Stimulated activated CD8-positive, alpha-beta memory T cell treated with anti-CD3 and anti-CD28 coated beads, Interleukin-7, amount 100 ng/mL, for 48 hours (primary cell): Measurements from ENCODE around the gene BID.

Experiments used
- DNase-seq, 2 donors: peaks; one replicate each; pipeline ENCODE4 v3.0.0-alpha.2; 2020; ENCODE audit warnings: low read depth in 1 of 2; ENCODE audit errors: extremely low read depth in 1 of 2

The BID gene

DNA sequence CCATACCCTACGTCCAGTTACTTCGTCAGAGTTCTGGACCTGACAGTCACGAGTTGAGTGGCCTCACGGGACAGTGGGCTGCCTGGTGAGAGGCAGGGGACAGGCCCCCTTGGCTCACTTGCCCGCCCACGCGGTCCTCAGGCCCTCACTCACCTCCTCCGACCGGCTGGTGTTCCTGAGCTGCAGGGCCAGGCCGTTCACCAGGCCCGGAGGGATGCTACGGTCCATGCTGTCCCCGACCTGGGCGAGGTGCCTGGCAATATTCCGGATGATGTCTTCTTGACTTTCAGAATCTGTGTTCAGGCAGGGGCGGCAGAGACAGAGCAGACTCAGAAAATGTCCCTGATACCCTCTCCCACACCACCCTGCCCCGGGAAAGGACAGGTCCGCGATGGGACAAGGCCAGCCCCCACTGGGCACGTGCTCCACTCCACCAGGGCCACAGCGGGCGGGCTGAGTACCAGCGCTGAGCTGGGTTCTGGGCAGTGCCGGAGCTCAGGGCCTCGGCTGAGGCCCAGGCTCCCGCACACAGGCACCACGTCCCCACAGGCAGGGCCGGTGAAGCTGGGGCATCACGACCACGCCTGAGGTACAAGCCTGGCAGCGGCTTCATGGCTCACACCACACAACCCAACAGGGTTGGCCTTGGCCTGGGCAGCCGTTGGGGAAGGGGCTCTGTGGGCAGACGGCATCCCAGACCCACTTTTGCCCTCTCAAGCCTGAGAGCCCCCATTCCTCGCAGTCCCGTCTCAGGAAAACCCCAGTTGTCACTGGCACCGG is 34.9 kb downstream of the BID start:
- DNase-seq = no peak

DNA sequence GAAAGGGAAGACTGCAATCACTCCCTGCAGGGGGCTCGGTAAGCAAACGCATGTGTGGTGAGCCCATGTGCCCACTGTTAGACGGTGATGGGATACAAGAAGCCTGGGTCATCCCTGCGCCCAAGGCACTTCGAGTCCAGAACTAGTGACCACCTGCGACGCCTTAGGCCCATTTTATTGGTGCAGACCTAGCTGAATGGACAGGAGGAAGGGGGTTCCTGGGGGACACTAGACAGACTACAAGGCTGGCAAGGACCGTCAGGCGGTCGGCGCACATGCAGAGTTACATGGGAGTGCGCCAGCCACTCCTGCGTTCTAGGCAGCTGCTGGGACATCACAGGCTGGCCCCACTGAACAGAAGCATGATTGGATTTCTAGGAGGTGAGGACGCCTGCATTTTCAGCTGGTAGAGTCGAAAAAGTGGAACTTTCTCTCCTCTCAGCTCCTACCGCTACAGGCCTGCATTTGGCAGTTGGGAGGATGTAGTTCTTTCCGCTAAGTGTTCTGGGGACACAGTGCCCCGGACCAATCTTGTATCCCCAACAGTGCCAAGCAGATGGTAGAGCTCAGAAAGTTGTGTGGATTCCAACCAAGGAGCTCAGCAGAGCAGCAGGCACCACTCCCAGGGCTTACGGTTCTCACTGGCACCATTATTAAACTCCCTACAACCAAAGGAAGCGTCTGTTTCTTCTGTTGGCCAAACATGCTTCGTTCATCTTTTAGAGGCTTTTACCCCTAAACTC is 35.7 kb downstream of the BID start:
- DNase-seq = no peak

DNA sequence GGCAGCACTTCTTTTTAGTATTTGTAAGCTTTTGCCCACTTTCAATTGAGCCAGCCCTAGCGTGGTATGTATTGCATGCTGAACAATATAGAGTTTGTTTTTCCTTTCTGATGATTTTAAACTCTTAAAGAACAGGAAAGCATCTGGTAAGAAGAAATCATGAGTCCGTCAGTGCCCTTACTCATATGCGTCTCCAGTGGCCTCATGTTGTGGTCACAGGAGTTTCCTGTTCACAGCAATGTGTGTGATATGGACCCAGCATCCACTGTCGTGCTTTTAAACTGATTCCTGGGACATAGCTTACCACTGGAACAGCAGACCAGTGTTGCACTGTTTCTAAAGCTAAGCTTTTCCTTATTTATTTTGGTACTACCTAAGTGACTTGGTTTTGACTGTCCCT is 40.1 kb downstream of the BID start:
- DNase-seq = peak in 1 of 2 donors; percentile 30

DNA sequence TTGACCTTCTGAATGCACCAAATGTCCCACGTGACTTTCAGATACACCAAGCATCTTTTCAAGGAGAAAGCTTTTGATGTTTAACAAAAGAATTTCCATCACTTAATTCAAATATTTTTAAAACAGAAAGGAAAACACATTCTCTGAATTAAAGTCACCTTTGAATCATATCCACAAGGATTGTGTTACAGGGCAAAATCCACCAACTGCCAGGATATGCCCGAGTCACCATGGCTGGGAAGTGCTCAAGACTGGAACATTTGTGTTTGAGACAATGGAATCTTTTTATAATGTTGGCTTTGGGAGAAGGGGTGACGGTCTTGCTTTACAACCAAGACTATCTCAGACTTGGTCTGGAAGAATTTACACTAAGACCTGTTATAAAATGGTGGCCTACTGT is 40.8 kb downstream of the BID start:
- no peak for DNase-seq

DNA sequence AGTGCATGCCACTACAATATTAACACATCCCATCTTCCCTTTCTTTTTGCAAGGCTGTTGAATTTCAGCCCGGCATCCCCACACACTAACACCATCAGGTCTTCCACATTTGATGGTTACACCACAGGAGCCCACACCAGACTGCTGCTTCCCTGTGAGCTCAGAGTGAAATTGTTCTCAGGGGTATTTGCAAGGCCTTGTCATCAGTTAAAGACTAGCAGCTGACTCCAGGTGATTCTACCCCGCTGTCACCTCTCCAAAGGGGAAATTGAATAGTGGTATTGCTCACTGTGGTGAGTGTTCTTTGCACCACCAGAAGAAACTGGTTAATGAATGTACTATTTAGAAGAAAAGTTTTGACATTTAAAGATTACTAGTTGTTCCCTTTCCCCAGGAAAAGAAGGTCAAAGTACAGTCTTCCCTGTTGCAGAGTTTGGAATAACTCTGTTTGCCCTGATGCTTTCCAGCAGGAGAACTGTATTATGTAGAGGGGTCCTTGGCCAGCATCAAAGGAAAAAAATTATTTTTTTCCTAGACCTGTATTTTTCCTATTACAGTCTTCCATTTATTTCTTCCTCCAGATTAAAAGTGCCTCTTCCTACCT is 41.9 kb downstream of the BID start:
- DNase-seq = no peak

DNA sequence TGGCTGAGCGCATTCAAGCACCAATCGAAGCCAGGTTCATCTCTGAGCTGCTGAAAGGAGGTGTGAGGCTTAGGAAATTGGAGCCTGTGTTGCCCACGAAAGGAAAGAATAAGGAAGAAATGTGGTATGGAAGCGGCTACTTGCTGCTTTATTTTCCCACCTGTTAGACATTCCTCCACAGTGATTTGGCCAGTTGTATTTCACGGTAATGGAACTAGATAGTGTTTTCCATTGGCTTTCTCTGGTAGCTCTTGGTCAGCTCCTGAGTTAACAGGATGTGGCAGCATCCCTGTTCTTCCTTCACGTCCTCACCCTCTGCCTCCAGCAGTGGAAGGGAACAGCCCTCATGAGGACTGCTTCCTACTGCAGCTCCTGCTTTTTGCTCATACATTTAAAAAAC is 44.7 kb downstream of the BID start:
- DNase-seq = no peak

DNA sequence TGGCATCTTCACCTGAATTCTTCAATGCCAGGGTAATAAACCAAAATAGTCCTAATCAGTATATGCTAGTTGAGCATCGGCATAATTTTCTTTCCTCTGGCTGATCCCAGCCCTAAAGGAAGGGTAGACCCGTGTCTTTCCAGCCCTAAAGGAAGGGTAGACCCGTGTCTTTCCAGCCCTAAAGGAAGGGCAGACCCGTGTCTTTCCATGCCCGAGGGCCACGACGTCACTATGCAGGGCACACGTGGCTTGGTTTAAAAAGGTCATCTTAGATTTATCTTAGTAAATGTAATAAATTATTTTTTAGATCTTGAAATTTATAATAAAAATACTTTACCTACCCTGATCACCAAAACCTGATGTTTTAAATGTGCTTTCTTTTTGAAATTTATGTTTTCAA is 45.5 kb downstream of the BID start:
- DNase-seq = no peak

DNA sequence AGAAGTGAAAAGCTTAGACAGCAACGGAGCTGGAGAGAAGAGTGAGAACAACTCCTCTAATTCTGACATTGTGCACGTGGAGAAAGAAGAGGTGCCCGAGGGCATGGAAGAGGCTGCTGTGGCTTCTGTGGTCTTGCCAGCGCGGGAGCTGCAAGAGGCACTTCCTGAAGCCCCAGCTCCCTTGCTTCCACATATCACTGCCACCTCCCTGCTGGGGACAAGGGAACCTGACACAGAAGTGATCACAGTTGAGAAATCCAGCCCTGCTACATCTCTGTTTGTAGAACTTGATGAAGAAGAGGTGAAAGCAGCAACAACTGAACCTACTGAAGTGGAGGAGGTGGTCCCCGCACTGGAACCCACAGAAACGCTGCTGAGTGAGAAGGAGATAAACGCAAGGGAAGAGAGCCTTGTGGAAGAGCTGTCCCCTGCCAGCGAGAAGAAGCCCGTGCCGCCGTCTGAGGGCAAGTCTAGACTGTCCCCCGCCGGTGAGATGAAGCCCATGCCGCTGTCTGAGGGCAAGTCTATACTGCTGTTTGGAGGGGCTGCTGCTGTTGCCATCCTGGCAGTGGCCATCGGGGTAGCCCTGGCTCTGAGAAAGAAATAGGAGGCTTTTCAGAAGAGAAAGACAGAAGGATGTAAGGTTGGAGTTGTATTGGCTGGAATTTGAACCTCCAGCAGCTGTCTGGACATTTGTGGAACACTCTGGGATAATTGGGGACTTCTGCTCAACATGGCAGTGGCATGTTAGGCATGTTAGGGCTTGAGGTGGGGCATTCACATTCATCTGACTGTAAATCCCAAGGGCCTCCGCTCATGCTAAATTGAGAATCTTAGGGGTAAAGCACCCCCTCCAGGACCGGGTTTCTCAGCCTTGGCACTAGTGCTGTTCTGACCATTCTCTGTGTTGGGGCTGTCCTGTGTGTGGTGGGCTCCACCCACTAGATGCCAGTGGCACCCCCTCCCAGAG is 47.1 kb downstream of the BID start:
- no peak for DNase-seq

DNA sequence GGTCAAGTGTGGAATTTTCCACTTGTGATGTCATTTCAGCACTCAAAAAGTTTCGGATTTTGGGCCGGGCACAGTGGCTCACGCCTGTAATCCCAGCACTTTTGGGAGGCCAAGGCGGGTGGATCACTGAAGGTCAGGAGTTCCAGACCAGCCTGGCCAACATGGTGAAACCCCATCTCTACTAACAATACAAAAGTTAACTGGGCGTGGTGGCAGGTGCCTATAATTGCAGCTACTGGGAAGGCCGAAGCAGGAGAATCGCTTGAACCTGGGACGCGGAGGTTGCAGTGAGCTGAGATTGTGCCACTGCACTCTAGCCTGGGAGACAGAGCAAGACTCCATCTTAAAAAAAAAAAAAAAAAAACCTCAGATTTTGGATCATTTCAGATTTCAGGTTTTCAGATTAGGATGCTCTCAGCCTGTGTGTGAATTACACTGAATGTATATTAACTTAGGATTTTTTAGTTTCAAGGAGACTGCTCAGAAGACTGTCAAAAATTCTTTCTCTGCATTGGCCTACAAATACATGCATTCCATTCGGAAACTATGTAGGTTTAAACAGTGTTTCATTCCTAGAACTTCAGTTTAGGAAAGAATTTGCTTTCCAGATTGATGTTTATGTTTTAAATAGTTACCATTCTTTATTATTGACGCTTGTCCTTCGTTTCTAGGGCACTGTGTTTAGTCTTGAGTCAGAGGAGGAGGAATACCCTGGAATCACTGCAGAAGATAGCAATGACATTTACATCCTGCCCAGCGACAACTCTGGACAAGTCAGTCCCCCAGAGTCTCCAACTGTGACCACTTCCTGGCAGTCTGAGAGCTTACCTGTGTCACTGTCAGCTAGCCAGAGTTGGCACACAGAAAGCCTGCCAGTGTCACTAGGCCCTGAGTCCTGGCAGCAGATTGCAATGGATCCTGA is 48.0 kb downstream of the BID start:
- DNase-seq = no peak

DNA sequence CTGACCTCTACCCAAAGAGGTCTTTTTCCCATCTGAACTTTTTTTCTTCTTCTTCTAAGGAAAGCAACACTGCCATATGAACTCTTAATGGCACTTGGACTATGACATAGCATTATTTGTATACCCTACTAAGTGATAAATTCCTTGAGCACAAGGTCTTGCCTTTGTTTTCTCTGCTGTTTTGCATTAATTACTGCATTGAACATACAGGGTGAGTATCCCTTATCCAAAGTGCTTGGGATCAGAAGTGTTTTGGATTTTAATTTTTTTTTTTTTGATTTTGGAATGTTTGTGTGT is 48.8 kb downstream of the BID start:
- DNase-seq = no peak

DNA sequence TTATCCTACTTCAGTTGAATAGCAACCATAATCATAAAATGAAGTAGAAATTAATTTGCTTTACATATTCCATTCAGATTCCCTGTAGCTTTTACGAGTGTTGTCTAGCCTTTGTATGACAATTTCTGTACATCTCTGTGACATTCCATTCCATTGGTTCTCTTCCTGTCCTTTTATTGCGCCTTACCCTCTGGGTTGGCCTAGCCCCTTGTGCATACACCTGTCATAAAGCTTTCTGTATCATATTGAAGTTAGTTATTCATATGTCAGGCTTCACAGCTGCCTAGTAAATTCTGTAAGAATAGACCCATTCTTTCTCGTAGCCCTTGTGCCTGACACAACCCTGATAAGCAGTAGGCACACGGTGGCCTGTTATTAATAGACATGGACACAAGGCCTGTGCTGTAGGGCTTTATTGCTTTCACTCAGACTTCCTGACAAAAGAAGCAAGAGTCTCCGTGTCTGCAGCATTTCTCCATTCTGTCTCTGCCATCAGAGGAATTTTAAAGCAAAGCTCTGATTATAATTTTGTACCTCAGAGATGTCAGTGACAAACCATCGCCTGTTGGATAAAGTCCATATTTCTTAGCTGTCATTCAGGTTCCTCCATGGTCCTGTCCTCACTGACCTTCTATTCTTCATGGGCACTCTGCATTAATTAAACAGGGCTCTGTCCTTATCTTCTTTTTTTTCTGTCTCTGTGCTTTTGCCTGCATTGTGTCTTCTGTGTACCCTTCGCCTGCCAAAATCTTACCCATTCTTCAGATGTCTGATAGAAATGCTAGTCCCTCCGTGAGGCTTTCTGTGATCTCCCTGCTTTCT is 49.4 kb downstream of the BID start:
- DNase-seq = no peak

DNA sequence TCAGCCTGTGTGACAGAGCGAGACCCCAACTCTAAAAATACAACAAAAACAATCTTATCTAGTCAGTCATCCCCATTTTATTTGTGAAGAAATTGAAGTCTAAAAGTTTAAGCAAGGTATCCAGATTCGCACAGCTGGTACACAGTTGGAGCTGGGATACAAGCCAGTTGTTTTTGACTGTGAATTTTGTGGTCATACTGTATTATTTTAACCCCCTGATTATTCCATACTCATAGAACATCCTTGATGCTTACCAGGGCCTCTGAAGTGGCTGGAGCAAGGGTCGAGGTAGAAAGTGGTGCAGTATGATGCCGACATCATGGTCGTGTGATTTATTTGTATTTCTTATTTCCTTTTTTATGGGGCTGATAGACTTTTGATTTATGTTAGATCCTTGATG is 50.0 kb downstream of the BID start:
- DNase-seq = no peak

DNA sequence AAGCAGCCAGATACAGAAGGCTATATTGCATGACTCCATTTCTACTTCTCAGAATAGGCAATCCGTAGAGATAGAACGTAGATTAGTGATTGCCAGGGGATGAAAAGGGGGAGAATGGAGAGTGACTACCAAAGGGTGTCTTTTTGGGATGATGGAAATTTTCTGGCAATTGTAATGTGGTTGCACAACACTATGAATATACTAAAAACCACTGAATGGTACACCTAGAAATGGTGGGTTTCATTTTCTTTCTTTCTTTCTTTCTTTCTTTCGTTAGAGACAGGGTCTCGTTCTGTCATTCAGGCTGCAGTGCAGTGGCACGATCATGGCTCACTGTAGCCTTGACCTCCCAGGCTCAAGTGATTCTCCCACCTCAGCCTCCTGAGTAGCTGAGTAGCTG is 54.4 kb downstream of the BID start:
- DNase-seq = no peak

DNA sequence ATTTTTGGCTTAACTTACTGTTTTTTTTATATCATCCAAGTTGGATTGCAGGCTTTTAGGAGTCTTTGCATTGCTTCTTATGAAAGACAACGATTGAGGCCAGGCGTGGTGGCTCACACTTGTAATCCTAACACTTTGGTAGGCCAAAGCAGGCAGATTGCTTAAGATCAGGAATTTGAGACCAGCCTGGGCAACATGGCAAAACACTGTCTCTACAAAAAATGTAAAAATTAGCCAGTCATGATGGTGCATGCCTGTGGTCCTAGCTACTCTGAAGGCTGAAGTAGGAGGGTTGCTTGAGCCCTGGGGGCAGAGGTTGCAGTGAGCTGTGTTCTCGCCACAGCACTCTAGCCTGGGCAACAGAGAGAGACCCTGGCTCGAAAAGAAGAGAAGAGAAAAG is 56.6 kb downstream of the BID start:
- DNase-seq = no peak

DNA sequence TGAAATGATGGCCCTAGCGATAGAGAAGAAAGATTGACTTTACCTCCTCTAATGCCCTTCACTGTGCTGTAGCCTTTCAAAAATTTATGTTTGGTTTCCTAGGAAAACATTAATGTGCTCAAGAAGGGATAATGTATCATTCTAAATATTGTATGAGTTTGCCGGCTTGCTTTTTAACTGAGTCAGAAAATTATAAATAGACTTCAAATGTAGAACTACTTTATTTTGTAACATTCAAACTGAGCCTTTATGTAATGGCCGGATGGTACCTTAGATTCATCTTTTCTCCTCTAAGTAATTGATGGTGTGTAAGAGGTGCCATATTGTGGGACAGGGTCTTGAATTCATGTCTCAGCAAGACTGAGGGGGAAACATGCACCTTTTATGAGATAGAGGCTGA is 57.7 kb downstream of the BID start:
- DNase-seq = no peak

DNA sequence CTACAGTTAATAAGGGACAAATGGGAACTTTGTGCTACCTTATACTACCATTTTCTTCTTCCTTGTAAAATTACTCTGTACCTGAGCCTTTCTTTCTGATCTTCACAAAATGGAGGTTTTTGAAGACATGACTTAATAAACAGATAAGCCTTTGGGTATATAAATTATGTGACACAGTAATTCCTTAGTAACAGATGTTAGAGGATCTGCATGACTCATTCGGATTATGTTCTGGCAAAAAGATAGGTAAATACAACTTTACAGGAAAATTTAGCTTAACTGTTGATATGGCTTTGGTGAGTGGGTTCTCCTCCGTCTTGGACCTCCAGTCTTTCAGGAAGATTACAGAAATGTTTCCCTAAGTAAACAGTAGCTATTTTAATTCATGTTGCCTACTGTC is 61.8 kb downstream of the BID start:
- no peak for DNase-seq

DNA sequence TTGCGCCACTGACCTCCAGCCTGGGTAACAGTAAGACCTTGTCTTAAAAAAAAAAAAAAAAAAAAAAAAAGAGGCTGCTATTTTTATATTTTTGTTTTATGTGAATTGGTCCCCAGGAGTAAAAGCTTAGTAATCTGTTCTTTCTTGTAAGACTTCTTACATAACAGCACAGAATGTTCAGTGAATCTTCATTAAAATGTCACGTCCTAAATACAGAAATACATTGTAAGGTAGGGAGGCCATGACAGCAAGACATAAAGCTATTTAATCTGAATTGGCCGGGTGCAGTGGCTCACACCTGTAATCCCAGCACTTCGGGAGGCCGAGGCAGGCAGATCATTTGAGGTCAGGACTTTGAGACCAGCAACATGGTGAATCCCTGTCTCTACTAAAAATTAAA is 64.2 kb downstream of the BID start:
- DNase-seq = no peak

DNA sequence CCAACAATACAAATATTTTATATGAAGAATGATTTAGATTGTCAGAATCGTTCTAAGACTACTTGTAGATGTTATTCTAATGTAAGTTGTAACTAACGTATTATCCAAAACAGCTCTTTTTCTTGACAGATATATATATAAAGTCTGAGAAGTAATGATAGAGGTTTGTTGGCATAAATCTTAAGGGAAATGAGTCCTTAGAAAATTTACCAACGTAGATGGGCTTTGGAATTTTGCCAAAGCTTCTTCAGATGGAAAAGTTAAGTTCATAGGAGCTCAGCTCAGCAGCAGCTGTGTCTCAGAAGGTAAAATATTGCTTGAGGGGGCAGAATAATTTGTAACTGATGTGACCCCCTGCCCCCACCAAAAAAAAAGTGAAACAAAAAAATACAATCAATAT is 66.7 kb downstream of the BID start:
- DNase-seq = no peak

DNA sequence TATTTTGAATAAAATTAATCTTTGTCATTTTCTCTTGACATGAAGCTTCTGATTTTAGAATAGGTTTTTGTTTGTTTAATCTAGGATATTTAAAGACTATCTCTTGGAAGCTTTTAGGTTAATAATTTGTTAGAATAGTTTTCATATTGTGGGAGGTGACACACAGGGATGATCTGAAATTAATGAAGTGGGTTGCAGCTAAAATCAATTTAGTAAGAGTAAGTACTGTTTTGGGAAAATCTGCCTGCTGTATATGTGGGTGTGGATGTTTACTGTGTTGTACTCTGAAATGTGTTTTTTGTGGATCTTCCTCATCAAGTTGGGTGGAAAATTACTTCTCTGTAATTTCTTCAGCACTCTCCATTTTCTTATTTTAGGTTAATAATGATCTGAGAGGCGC is 67.3 kb downstream of the BID start:
- no peak for DNase-seq
